H9 (cell line): ENCODE results near the gene CYTH3. TPM values are rescaled to one million over a fixed set of nuclear protein-coding genes. Genes with fewer than 3 reads are reported as not detected.
A peak's percentile ranks its signal among the peaks of the same experiment; 100 is the strongest.

ENCODE experiments used
- DNase-seq: peaks from one replicate; pipeline ENCODE4 v3.0.0-alpha.2; 2017
- H2AFZ ChIP-seq: one replicate; pipeline ENCODE4 v1.6.1; 2013; ENCODE audit warnings: mild to moderate bottlenecking, low read length, control low read depth, moderate library complexity
- H2AK5ac ChIP-seq: 2 replicates; pipeline ENCODE4 v1.6.1; 2013; ENCODE audit warnings: low read length, control low read depth, mixed read lengths; ENCODE audit not compliant: insufficient read length
- H2BK120ac ChIP-seq: one replicate; pipeline ENCODE4 v1.6.1; 2013; ENCODE audit warnings: low read depth, mild to moderate bottlenecking, low read length, control low read depth, inconsistent platforms; ENCODE audit not compliant: poor library complexity, severe bottlenecking
- H2BK12ac ChIP-seq: 2 replicates; pipeline ENCODE4 v1.6.1; 2013; ENCODE audit warnings: low read length, control low read depth, mixed read lengths, low read depth; ENCODE audit not compliant: insufficient read length
- H2BK15ac ChIP-seq: 2 replicates; pipeline ENCODE4 v1.6.1; 2013; ENCODE audit warnings: low read depth, low read length, control low read depth
- H2BK20ac ChIP-seq: one replicate; pipeline ENCODE4 v1.6.1; 2013; ENCODE audit warnings: low read depth, mild to moderate bottlenecking, low read length, control low read depth, inconsistent platforms; ENCODE audit not compliant: poor library complexity, severe bottlenecking
- H2BK5ac ChIP-seq: 2 replicates; pipeline ENCODE4 v1.6.1; 2013; ENCODE audit warnings: low read length, control low read depth, mixed read lengths; ENCODE audit not compliant: insufficient read length
- H3K14ac ChIP-seq: 2 replicates; pipeline ENCODE4 v1.6.1; 2013; ENCODE audit warnings: low read length, control low read depth; ENCODE audit not compliant: insufficient read depth
- H3K18ac ChIP-seq: 2 replicates; pipeline ENCODE4 v1.6.1; 2013; ENCODE audit warnings: low read depth, mild to moderate bottlenecking, mixed read lengths, low read length, control low read depth; ENCODE audit not compliant: insufficient read length
- H3K23ac ChIP-seq: 2 replicates; pipeline ENCODE4 v1.6.1; 2013; ENCODE audit warnings: low read length, control low read depth, mixed read lengths, low read depth; ENCODE audit not compliant: insufficient read length
- H3K23me2 ChIP-seq: 2 replicates; pipeline ENCODE4 v1.6.1; 2013; ENCODE audit warnings: low read depth, mild to moderate bottlenecking, mixed read lengths, low read length, control low read depth; ENCODE audit not compliant: insufficient read length, poor library complexity, severe bottlenecking
- H3K27ac ChIP-seq: 2 replicates; pipeline ENCODE4 v1.5.1; 2013; ENCODE audit warnings: low read length, control low read depth, mixed read lengths, low read depth; ENCODE audit not compliant: insufficient read length
- H3K27me3 ChIP-seq: 2 replicates; pipeline ENCODE4 v1.6.1; 2013; ENCODE audit warnings: low read length, control low read depth, inconsistent platforms; ENCODE audit not compliant: insufficient read depth
- H3K4ac ChIP-seq: 2 replicates; pipeline ENCODE4 v1.6.1; 2013; ENCODE audit warnings: low read depth, mild to moderate bottlenecking, control low read depth, inconsistent platforms, low read length, moderate library complexity
- H3K4me1 ChIP-seq: 2 replicates; pipeline ENCODE4 v1.6.1; 2013; ENCODE audit warnings: low read length, control low read depth, inconsistent platforms; ENCODE audit not compliant: insufficient read depth
- H3K4me2 ChIP-seq: 2 replicates; pipeline ENCODE4 v1.6.1; 2013; ENCODE audit warnings: low read length, control low read depth, mixed read lengths; ENCODE audit not compliant: insufficient read length, insufficient read depth
- H3K56ac ChIP-seq: 2 replicates; pipeline ENCODE4 v1.6.1; 2013; ENCODE audit warnings: low read depth, mild to moderate bottlenecking, mixed read lengths, low read length, control low read depth; ENCODE audit not compliant: insufficient read length
- H3K79me1 ChIP-seq: 2 replicates; pipeline ENCODE4 v1.6.1; 2013; ENCODE audit warnings: low read depth, mild to moderate bottlenecking, moderate library complexity, low read length, control low read depth, inconsistent platforms; ENCODE audit not compliant: insufficient read depth, poor library complexity, severe bottlenecking
- H3K79me2 ChIP-seq: 2 replicates; pipeline ENCODE4 v1.6.1; 2013; ENCODE audit warnings: low read length, control low read depth, inconsistent platforms; ENCODE audit not compliant: insufficient read depth
- H3K9ac ChIP-seq: 2 replicates; pipeline ENCODE4 v1.6.1; 2013; ENCODE audit warnings: low read length, control low read depth, mixed read lengths; ENCODE audit not compliant: insufficient read length; ENCODE audit errors: extremely low read depth
- H3K9me3 ChIP-seq: one replicate; pipeline ENCODE4 v1.6.1; 2013; ENCODE audit warnings: low read depth, low read length, inconsistent platforms; ENCODE audit not compliant: control insufficient read depth
- H3T11ph ChIP-seq: one replicate; pipeline ENCODE4 v1.6.1; 2013; ENCODE audit warnings: mild to moderate bottlenecking, low read length, control low read depth, inconsistent platforms
- H4K20me1 ChIP-seq: one replicate; pipeline ENCODE4 v1.6.1; 2013; ENCODE audit not compliant: control insufficient read depth, insufficient read length, insufficient read depth
- H4K5ac ChIP-seq: 2 replicates; pipeline ENCODE4 v1.6.1; 2013; ENCODE audit warnings: low read depth, mild to moderate bottlenecking, mixed read lengths, low read length, control low read depth; ENCODE audit not compliant: insufficient read length
- H4K8ac ChIP-seq: replicated peaks from 2 replicates; pipeline ENCODE4 v1.6.1; 2013; ENCODE audit warnings: low read length, control low read depth, mixed read lengths, low read depth; ENCODE audit not compliant: insufficient read length
- H4K91ac ChIP-seq: 2 replicates; pipeline ENCODE4 v1.6.1; 2013; ENCODE audit warnings: low read depth, mild to moderate bottlenecking, moderate library complexity, mixed read lengths, low read length, control low read depth; ENCODE audit not compliant: insufficient read length
- H3K27ac Mint-ChIP-seq, 3 experiments: 2 replicates in 2 of 3; 3 replicates in 1 of 3; pipeline ENCODE4 v1.8.0; 2020 to 2021; ENCODE audit warnings: mixed read lengths in 3 of 3, mild to moderate bottlenecking in 1 of 3, moderate library complexity in 1 of 3
- H3K27me3 Mint-ChIP-seq: 2 replicates; pipeline ENCODE4 v1.8.0; 2021; ENCODE audit warnings: low read depth, mild to moderate bottlenecking, moderate library complexity, mixed read lengths
- H3K36me3 Mint-ChIP-seq, 3 experiments: 2 replicates in 2 of 3; 3 replicates in 1 of 3; pipeline ENCODE4 v1.8.0; 2020 to 2021; ENCODE audit warnings: low read depth in 3 of 3, mixed read lengths in 3 of 3; ENCODE audit not compliant: insufficient read depth in 1 of 3
- H3K4me1 Mint-ChIP-seq, 2 experiments: 2 replicates each; pipeline ENCODE4 v1.8.0; 2020; ENCODE audit warnings: mixed read lengths in 2 of 2
- H3K4me3 Mint-ChIP-seq, 2 experiments: 2 replicates in 1 of 2; 3 replicates in 1 of 2; pipeline ENCODE4 v1.8.0; 2020 to 2021; ENCODE audit warnings: mild to moderate bottlenecking in 2 of 2, mixed read lengths in 2 of 2, moderate library complexity in 1 of 2
- H3K9me3 Mint-ChIP-seq, 2 experiments: 2 replicates in 1 of 2; 3 replicates in 1 of 2; pipeline ENCODE4 v1.8.0; 2020; ENCODE audit warnings: mild to moderate bottlenecking in 2 of 2, mixed read lengths in 2 of 2, moderate library complexity in 1 of 2
- CTCF ChIP-seq: fragments of 200-600 bp; sonication (generic); conservative IDR thresholded peaks from 3 replicates; pipeline ENCODE4 v1.8.0; 2021; ENCODE audit warnings: antibody characterized with exemption, mild to moderate bottlenecking
- WGBS: extraction: QIAGEN DNeasy Blood & Tissue Kit; methylation state at CpG from one replicate; pipeline ENCODE4 v1.1.7; 2013; ENCODE audit warnings: missing lambda C conversion rate, low lambda C conversion rate, mixed read lengths; ENCODE audit not compliant: insufficient read length; ENCODE audit errors: extremely low coverage; 5-methylcytosine and 5-hydroxymethylcytosine counted together
- total RNA-seq: library from RNA; stranded (reverse); gene quantifications from 2 replicates; pipeline ENCODE4 v1.2.1, GENCODE V29; 2021

Gene CYTH3
- total RNA-seq, 1 experiment from 2014 or later, result 12.3 TPM

GRCh38 chr7:6165075-6165474, 107.3 kb downstream of the CYTH3 start:
- Histone ChIP-seq H3K9me3 (no peaks in the 10 kb centered on the region), H3K27ac (no peak overlapping the region), H4K91ac (no peak overlapping the region), H3K27me3 (no peaks in the 10 kb centered on the region), H4K8ac (no peak overlapping the region), H3K18ac (no peak overlapping the region), H3K56ac (no peak overlapping the region), H3K14ac (no peak overlapping the region), H2BK120ac (no peak overlapping the region), H4K5ac (no peak overlapping the region), H3K79me1 (no peaks in the 10 kb centered on the region), H2BK5ac (no peak overlapping the region), H2BK12ac (no peak overlapping the region), H4K20me1 (no peaks in the 10 kb centered on the region), H2AK5ac (no peak overlapping the region), H3K79me2 (no peaks in the 10 kb centered on the region), H3K4ac (no peak overlapping the region), H2BK15ac (no peak overlapping the region), H3K23me2 (no peaks in the 10 kb centered on the region), H3T11ph (no peak overlapping the region), H3K4me1 (no peaks in the 10 kb centered on the region), H3K9ac (no peak overlapping the region), H2BK20ac (no peak overlapping the region), H3K4me2 (no peak overlapping the region), H2AFZ (no peak overlapping the region), H3K23ac (no peak overlapping the region)
- WGBS, result no CpG with 5 or more reads among the region's 19 CpGs
- DNase-seq, result no peak
- no peak for TF ChIP-seq CTCF
- Mint-ChIP-seq H3K9me3 (no peaks in the 10 kb centered on the region), H3K36me3 (peaks cover 5 to 23% (median 22%) of the 10 kb centered on the region in 3 experiments; a peak in 6 of 7 replicates), H3K4me3 (no peak overlapping the region), H3K27ac (peak overlapping the region; percentile 48 to 90 (median 52); a peak in 3 of 7 replicates), H3K27me3 (no peaks in the 10 kb centered on the region; the same call in none of the 2 replicates), H3K4me1 (peaks cover 6 to 26% of the 10 kb centered on the region in 2 experiments; a peak in 3 of 4 replicates)
